ENCODE measurements around the gene ATG2A.
A peak's percentile ranks its signal among the peaks of the same experiment; 100 is the strongest.
"Not testable (repeated sequence)": the region's sequence is repeated elsewhere in the genome, so short reads cannot be mapped to it uniquely, and the experiment has no call there.

The ATG2A gene

GRCh38 chr11:64857485-64857884, 59.5 kb downstream of the ATG2A start:
- no peak for DNase-seq (ENCODE audit: low read depth in 3 of 3, low spot score in 1 of 3)

GRCh38 chr11:64856382-64857227, 60.4 kb downstream of the ATG2A start:
- DNase-seq (ENCODE audit: low read depth in 3 of 3, low spot score in 1 of 3), result no peak

GRCh38 chr11:64855596-64856304, 61.3 kb downstream of the ATG2A start:
- DNase-seq (ENCODE audit: low read depth in 3 of 3, low spot score in 1 of 3), result no peak

DNA sequence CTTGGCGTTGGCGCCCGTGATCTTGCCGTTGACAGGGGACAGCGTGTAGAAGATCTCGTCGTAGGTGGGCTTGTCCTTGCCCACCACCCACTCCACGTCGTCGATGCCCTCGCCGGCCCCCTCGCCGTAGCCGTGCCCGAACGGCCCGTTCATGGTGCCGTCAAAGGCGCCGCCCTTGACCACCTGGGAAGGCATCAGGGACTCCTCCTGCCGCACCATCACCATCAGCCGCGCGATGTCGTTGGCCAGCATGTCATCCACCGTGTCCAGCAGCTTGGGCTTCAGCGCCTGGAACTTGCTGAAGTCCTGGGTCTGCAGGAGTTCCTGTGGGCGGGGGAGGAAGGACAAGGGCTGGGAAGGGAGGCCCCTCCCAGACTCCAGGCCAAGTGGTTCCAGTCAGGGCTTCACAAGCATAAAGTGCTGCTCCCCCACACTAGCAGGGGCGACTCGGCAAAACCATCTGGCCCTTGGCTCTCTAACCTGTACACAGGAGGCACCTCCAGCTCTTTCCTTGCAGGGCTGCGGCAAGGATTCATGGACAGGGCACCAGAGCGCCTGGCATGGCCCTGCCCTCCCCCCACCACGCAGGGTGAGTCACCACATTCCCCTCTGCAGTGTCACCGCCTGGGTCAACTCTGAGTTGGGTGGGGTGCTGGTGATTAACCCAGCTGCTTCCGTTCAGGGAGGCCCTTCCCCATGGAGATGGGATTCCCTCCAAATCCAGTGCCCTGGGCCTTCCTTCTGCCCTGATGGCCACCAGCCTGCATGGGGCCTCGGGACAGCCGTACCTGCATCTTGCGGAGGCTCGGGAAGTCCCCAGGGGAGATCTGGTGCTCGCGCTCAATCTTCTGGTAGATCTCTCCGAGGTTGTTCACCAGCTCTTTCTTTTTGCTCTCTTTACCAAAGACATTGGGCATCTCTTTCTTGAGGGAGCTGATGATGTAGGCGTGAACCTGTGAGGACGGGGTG, 62.2 kb downstream of the ATG2A start:
- no peak for DNase-seq (ENCODE audit: low read depth in 3 of 3, low spot score in 1 of 3)

DNA sequence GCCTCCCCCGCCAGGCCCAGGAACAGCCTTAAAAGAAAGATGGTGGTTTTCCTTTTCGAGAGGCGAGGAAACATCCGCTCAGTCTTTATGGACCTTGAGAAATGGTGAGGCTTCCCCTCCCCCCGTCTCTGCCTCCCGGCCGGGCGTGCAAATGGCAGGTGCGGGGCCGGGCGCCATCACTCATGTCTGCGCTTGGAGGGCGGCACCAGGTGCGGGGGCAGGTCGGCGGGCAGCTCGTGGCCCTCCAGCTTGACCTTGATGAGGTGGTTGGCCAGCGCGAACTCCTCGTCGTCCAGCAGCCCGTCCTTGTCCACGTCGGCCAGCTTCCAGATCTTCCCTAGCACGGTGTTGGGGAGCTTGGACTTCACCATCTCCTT, 62.9 kb downstream of the ATG2A start:
- DNase-seq (ENCODE audit: low read depth in 3 of 3, low spot score in 1 of 3), result no peak

DNA sequence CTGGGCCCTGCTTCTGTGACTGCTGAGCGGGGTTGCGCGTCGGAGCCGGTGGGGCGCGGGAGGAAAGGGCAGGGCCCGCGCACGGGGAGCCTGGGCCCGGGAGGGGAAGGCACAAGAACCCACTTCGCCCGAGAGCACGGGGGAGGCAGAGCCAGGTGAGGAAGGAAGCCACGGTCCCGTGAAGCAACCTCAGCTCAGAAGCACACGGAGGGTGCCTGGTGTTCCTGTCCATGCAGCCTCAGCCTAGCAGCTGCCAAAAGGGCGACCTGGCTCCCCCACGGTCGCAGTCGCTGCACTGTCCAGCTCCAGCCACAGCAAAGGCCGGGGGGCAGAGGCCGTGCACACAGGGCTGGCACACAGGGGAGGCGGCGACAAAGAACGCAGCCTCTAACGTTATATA, 63.3 kb downstream of the ATG2A start:
- no peak for DNase-seq (ENCODE audit: low read depth in 3 of 3, low spot score in 1 of 3)

GRCh38 chr11:64852804-64853509, 64.1 kb downstream of the ATG2A start:
- DNase-seq (ENCODE audit: low read depth in 3 of 3, low spot score in 1 of 3), result no peak

- no peak for DNase-seq (ENCODE audit: low read depth in 3 of 3, low spot score in 1 of 3)
Observed at GRCh38 chr11:64851831-64852351, 65.1 kb downstream of the ATG2A start.

DNA sequence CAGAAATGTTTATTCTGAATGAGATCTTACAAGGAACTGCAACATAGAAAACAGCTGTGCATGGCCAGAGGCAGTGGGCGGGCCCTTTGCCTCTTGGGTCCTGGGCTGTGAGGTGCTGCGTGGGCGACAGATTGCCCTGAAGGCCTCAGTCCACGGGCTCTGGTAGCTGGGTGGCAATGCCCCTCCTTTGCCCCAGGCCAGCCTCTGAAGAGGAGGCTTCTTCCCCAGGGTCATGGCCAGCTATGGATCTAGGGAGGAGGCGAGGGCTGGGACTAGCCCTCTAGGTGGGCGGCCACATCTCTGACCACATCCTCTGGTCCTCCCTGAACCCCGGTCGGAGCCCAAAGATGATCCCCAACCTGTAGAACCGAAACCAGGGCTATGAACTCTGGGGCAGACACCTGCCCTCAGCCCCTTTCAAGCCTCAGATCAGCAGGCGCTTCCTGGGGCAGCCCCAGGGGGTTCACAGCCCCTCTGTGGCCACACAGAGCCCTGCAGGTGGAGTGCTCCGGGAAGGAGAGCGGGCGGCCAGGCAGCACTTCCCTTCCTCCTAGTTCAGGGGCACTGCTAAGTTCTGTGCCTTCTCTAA, 65.9 kb downstream of the ATG2A start:
- no peak for DNase-seq (ENCODE audit: low read depth in 3 of 3, low spot score in 1 of 3)

- no peak for DNase-seq (ENCODE audit: low read depth in 3 of 3, low spot score in 1 of 3)
Observed at GRCh38 chr11:64849598-64850356, 67.2 kb downstream of the ATG2A start.

DNA sequence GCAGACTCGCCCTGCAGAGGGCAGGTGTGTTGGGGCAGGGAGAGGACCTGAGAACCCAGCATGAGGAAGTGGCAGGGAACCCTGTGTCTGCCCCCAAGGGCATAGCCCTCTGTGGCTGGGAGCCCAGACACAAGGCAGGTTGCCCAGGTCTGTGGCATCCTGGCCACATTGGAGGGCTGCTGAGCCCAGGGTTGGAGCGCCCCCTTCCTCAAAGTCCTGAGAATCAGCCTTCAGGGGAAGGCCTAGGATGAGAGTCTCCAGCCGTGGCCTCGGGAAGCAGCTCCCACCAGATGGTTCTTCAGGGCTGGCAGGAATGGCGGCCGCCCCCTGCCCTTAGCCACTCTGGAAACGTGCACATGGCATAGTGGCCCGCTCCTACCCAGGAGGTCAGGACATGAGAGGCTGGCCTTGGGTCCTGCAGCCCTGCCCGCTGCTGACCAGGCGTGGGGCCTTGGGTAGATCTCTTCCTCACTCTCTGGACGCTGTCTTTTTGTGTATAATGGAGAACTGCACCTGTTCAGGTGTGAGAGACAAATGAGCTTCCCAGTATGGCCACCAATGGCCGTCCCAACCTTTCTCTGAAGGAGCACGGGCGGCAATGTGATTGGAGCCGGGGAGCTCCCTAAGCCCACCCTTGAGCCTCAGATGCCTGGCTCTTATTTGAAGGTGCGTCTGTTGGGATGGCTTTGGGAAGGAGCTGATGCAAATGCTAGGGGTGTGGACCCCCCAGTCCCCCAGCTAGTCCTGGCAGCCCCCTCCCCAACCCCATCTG, 68.0 kb downstream of the ATG2A start:
- no peak for DNase-seq (ENCODE audit: low read depth in 3 of 3, low spot score in 1 of 3)

GRCh38 chr11:64848214-64848825, 68.7 kb downstream of the ATG2A start:
- no peak for DNase-seq (ENCODE audit: low read depth in 3 of 3, low spot score in 1 of 3)

DNA sequence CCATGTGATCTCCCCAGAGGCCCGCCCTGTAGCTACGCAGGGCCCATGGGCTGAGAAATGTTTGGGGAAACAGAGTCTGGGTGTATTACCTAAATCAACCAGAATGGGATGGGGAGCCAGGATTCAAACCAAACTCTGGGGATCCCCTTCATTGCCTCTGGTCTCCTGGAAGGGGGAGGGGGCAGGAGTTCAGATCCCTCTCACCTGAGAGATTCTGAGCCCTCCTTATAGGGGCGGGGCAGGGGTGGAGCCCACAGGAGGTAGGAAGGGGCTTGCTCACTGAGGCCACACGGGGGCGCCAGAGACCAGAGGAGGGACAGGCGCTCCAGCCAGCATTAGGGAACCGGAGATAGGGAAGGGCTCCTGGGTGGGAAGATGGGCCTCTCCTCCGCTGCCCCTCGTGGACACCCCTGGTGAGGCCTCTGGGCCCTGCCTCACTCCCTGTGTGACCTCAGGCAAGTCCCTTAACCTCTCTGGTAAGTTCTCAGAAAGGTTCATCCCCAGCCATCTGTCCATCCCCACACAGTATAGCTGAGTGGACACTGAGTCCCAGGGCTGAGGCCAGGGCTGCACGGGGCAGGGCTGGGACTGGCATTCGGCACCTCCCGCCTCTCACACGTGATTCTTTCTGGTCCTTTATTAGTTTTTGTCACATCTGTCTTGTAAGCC, 69.9 kb downstream of the ATG2A start:
- DNase-seq (ENCODE audit: low read depth in 3 of 3, low spot score in 1 of 3), result peak; percentile 82 to 95 (median 83)

- DNase-seq (ENCODE audit: low read depth in 3 of 3, low spot score in 1 of 3), result not testable (repeated sequence)
Observed at GRCh38 chr11:64845776-64846129, 71.3 kb downstream of the ATG2A start.

DNA sequence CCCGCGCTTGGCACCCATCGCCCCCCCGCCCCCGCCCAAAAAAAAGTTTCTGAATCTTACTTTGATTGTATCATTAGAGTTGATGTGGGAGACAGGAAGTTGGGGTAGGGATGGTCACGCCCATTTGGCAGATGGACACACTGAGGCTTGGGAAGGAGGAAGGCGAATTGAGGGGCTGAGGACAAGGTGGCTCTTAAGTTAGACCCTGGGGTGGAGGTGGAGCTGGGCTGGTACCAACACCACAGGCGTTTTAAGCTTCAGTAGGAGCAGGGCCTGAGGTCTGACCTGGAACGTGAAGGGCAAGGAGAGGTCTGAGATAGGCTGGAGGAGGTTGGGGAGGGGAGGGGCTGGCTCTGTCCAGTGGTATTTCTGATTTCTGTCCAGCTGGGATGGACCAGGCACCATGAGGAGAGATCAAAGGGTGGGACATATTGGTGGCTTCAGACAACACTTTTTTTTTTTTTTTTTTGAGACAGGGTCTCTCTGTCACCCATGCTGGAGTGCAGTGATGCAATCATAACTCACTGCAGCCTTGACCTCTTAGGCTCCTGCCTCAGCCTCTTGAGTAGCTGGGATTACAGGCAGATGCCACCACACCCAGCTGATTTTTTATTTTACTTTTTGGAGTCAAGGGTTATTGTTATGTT, 71.8 kb downstream of the ATG2A start:
- no peak for DNase-seq (ENCODE audit: low read depth in 3 of 3, low spot score in 1 of 3)
